Measurements from ENCODE around the gene MORC2.

GRCh38 chr22:30875481-30876215 lies 92.9 kb downstream of the MORC2 start:
- TF ChIP-seq CTCF (conservative IDR thresholded peaks at IDR 0.05; ENCODE audit: low read depth, low read length): no peak
- no peak for TF ChIP-seq EZH2 (IDR thresholded peaks at IDR 0.05; ENCODE audit: low read length, unreplicated experiment)
- no peak for TF ChIP-seq EZH2phosphoT487 (IDR thresholded peaks at IDR 0.05; ENCODE audit: borderline replicate concordance, low read length)
